ENCODE results near the gene CIB2. TPM values are rescaled to one million over a fixed set of nuclear protein-coding genes. Genes with fewer than 3 reads are reported as not detected.

The CIB2 gene
- total and polyA plus RNA-seq, 2 experiments from 2014 or later: 59.5 to 64.4 TPM

DNA sequence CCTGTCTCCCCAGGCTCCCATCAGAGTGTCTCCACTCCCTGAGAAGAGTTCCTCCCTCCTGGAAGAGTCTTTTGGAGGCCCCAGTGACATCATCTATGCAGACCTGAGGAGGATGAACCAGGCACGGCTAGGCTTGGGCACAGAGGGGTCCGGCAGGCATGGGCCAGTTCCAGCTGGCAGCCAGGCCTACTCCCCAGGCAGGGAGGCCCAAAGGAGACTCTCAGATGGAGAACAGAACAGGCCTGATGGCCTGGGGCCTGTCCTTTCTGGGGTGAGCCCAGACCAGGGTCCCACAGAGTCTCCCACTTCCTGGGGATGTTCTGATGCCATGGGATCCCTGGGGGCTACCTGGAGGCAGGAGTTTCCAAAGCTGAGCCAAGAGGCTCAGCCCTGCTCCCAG lies 30.4 kb downstream of the CIB2 start:
- TF ChIP-seq POLR2AphosphoS5 (IDR thresholded peaks at IDR 0.05; ENCODE audit: low read depth): no peak
- no peak for TF ChIP-seq STAT1 (IDR thresholded peaks at IDR 0.05; ENCODE audit: unreplicated experiment)
- TF ChIP-seq ZNF114 (CRISPR knock-in tag; IDR thresholded peaks at IDR 0.05): no peak
- no peak for TF ChIP-seq EZH2phosphoT487 (IDR thresholded peaks at IDR 0.05; ENCODE audit: unreplicated experiment)
- TF ChIP-seq EZH2 (IDR thresholded peaks at IDR 0.05; ENCODE audit: low read depth, unreplicated experiment): no peak
- TF ChIP-seq, protein P1, sequence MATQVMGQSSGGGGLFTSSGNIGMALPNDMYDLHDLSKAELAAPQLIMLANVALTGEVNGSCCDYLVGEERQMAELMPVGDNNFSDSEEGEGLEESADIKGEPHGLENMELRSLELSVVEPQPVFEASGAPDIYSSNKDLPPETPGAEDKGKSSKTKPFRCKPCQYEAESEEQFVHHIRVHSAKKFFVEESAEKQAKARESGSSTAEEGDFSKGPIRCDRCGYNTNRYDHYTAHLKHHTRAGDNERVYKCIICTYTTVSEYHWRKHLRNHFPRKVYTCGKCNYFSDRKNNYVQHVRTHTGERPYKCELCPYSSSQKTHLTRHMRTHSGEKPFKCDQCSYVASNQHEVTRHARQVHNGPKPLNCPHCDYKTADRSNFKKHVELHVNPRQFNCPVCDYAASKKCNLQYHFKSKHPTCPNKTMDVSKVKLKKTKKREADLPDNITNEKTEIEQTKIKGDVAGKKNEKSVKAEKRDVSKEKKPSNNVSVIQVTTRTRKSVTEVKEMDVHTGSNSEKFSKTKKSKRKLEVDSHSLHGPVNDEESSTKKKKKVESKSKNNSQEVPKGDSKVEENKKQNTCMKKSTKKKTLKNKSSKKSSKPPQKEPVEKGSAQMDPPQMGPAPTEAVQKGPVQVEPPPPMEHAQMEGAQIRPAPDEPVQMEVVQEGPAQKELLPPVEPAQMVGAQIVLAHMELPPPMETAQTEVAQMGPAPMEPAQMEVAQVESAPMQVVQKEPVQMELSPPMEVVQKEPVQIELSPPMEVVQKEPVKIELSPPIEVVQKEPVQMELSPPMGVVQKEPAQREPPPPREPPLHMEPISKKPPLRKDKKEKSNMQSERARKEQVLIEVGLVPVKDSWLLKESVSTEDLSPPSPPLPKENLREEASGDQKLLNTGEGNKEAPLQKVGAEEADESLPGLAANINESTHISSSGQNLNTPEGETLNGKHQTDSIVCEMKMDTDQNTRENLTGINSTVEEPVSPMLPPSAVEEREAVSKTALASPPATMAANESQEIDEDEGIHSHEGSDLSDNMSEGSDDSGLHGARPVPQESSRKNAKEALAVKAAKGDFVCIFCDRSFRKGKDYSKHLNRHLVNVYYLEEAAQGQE (IDR thresholded peaks at IDR 0.05; ENCODE audit: unreplicated experiment): no peak
- no peak for TF ChIP-seq NANOG (IDR thresholded peaks at IDR 0.05; ENCODE audit: borderline replicate concordance)
- TF ChIP-seq, protein P2, sequence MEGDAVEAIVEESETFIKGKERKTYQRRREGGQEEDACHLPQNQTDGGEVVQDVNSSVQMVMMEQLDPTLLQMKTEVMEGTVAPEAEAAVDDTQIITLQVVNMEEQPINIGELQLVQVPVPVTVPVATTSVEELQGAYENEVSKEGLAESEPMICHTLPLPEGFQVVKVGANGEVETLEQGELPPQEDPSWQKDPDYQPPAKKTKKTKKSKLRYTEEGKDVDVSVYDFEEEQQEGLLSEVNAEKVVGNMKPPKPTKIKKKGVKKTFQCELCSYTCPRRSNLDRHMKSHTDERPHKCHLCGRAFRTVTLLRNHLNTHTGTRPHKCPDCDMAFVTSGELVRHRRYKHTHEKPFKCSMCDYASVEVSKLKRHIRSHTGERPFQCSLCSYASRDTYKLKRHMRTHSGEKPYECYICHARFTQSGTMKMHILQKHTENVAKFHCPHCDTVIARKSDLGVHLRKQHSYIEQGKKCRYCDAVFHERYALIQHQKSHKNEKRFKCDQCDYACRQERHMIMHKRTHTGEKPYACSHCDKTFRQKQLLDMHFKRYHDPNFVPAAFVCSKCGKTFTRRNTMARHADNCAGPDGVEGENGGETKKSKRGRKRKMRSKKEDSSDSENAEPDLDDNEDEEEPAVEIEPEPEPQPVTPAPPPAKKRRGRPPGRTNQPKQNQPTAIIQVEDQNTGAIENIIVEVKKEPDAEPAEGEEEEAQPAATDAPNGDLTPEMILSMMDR (conservative IDR thresholded peaks at IDR 0.05; ENCODE audit: low read depth in 2 of 2): no peak
- no peak for TF ChIP-seq CREB1 (CRISPR knock-in tag; IDR thresholded peaks at IDR 0.05; ENCODE audit: low read depth)
- TF ChIP-seq JUNB (IDR thresholded peaks at IDR 0.05; ENCODE audit: unreplicated experiment): no peak
- TF ChIP-seq, protein P3, sequence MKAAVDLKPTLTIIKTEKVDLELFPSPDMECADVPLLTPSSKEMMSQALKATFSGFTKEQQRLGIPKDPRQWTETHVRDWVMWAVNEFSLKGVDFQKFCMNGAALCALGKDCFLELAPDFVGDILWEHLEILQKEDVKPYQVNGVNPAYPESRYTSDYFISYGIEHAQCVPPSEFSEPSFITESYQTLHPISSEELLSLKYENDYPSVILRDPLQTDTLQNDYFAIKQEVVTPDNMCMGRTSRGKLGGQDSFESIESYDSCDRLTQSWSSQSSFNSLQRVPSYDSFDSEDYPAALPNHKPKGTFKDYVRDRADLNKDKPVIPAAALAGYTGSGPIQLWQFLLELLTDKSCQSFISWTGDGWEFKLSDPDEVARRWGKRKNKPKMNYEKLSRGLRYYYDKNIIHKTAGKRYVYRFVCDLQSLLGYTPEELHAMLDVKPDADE (IDR thresholded peaks at IDR 0.05): no peak
- TF ChIP-seq, protein P4, sequence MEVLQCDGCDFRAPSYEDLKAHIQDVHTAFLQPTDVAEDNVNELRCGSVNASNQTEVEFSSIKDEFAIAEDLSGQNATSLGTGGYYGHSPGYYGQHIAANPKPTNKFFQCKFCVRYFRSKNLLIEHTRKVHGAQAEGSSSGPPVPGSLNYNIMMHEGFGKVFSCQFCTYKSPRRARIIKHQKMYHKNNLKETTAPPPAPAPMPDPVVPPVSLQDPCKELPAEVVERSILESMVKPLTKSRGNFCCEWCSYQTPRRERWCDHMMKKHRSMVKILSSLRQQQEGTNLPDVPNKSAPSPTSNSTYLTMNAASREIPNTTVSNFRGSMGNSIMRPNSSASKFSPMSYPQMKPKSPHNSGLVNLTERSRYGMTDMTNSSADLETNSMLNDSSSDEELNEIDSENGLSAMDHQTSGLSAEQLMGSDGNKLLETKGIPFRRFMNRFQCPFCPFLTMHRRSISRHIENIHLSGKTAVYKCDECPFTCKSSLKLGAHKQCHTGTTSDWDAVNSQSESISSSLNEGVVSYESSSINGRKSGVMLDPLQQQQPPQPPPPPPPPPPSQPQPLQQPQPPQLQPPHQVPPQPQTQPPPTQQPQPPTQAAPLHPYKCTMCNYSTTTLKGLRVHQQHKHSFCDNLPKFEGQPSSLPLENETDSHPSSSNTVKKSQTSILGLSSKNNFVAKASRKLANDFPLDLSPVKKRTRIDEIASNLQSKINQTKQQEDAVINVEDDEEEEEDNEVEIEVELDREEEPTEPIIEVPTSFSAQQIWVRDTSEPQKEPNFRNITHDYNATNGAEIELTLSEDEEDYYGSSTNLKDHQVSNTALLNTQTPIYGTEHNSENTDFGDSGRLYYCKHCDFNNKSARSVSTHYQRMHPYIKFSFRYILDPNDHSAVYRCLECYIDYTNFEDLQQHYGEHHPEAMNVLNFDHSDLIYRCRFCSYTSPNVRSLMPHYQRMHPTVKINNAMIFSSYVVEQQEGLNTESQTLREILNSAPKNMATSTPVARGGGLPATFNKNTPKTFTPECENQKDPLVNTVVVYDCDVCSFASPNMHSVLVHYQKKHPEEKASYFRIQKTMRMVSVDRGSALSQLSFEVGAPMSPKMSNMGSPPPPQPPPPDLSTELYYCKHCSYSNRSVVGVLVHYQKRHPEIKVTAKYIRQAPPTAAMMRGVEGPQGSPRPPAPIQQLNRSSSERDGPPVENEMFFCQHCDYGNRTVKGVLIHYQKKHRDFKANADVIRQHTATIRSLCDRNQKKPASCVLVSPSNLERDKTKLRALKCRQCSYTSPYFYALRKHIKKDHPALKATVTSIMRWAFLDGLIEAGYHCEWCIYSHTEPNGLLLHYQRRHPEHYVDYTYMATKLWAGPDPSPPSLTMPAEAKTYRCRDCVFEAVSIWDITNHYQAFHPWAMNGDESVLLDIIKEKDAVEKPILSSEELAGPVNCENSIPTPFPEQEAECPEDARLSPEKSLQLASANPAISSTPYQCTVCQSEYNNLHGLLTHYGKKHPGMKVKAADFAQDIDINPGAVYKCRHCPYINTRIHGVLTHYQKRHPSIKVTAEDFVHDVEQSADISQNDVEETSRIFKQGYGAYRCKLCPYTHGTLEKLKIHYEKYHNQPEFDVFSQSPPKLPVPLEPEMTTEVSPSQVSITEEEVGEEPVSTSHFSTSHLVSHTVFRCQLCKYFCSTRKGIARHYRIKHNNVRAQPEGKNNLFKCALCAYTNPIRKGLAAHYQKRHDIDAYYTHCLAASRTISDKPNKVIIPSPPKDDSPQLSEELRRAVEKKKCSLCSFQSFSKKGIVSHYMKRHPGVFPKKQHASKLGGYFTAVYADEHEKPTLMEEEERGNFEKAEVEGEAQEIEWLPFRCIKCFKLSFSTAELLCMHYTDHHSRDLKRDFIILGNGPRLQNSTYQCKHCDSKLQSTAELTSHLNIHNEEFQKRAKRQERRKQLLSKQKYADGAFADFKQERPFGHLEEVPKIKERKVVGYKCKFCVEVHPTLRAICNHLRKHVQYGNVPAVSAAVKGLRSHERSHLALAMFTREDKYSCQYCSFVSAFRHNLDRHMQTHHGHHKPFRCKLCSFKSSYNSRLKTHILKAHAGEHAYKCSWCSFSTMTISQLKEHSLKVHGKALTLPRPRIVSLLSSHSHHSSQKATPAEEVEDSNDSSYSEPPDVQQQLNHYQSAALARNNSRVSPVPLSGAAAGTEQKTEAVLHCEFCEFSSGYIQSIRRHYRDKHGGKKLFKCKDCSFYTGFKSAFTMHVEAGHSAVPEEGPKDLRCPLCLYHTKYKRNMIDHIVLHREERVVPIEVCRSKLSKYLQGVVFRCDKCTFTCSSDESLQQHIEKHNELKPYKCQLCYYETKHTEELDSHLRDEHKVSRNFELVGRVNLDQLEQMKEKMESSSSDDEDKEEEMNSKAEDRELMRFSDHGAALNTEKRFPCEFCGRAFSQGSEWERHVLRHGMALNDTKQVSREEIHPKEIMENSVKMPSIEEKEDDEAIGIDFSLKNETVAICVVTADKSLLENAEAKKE (CRISPR knock-in tag; IDR thresholded peaks at IDR 0.05): no peak
- Histone ChIP-seq H3K4me1 (ENCODE audit: insufficient read depth) (no peaks in the 10 kb centered on the region), H3K9me2 (ENCODE audit: insufficient read depth) (no peaks in the 10 kb centered on the region), H2AFZ (no peak overlapping the region), H3K4me2 (no peak overlapping the region), H3K36me3 (ENCODE audit: insufficient read depth) (no peaks in the 10 kb centered on the region), H3K27ac (ENCODE audit: low read depth) (no peak overlapping the region), H3K4me3 (no peak overlapping the region), H3K27me3 (ENCODE audit: insufficient read depth) (no peaks in the 10 kb centered on the region), H3F3A (replicated peaks; ENCODE audit: low read depth) (no peaks in the 10 kb centered on the region), H4K20me1 (replicated peaks; ENCODE audit: insufficient read depth) (no peaks in the 10 kb centered on the region), H3K79me2 (replicated peaks; ENCODE audit: insufficient read depth) (no peaks in the 10 kb centered on the region)
- no peaks in the 10 kb centered on the region for H3K9me3 Mint-ChIP-seq
- DNase-seq (ENCODE audit: low spot score) (no peak), ATAC-seq (no peak)
- H3K4me1 Mint-ChIP-seq: no peaks in the 10 kb centered on the region
- H3K36me3 Mint-ChIP-seq (ENCODE audit: low read depth): peaks cover 3% of the 10 kb centered on the region; the same call in 1 of the 3 replicates
- H3K27me3 Mint-ChIP-seq (ENCODE audit: insufficient read depth, low read depth, poor library complexity): peaks cover 8% of the 10 kb centered on the region
- no peak overlapping the region for H3K27ac Mint-ChIP-seq
- no peak overlapping the region for H3K4me3 Mint-ChIP-seq

Measured in GM23338 (cell line).